Measurements from ENCODE around the gene GYPC. TPM values are rescaled to one million over a fixed set of nuclear protein-coding genes. Genes with fewer than 3 reads are reported as not detected.

Gene GYPC
- total RNA-seq, 1 experiment from 2014 or later = 32.9 TPM

GRCh38 chr2:126663184-126663963, 7.4 kb downstream of the GYPC start:
- in situ Hi-C loops (cut with HindIII; ENCODE audit: low sequenced_read_pairs) = no loop called here
- no peak for DNase-seq (ENCODE audit: low spot score)

GRCh38 chr2:126664234-126664633, 8.3 kb downstream of the GYPC start:
- in situ Hi-C loops (cut with HindIII; ENCODE audit: low sequenced_read_pairs) = no loop called here
- no peak for DNase-seq (ENCODE audit: low spot score)

GRCh38 chr2:126664639-126665038, 8.7 kb downstream of the GYPC start:
- DNase-seq (ENCODE audit: low spot score) = no peak
- in situ Hi-C loops (cut with HindIII; ENCODE audit: low sequenced_read_pairs) = no loop called here

GRCh38 chr2:126665483-126665882, 9.5 kb downstream of the GYPC start:
- in situ Hi-C loops (cut with HindIII; ENCODE audit: low sequenced_read_pairs) = no loop called here
- DNase-seq (ENCODE audit: low spot score) = no peak

- in situ Hi-C loops (cut with HindIII; ENCODE audit: low sequenced_read_pairs) = no loop called here
- DNase-seq (ENCODE audit: low spot score) = no peak
Measured at GRCh38 chr2:126668254-126668653, 12.3 kb downstream of the GYPC start.

GRCh38 chr2:126669772-126670171, 13.8 kb downstream of the GYPC start:
- in situ Hi-C loops (cut with HindIII; ENCODE audit: low sequenced_read_pairs) = no loop called here
- no peak for DNase-seq (ENCODE audit: low spot score)

GRCh38 chr2:126671488-126671887, 15.5 kb downstream of the GYPC start:
- no peak for DNase-seq (ENCODE audit: low spot score)
- in situ Hi-C loops (cut with HindIII; ENCODE audit: low sequenced_read_pairs) = no loop called here

- in situ Hi-C loops (cut with HindIII; ENCODE audit: low sequenced_read_pairs) = no loop called here
- DNase-seq (ENCODE audit: low spot score) = no peak
Measured at GRCh38 chr2:126672980-126673605, 17.1 kb downstream of the GYPC start.

- no peak for DNase-seq (ENCODE audit: low spot score)
- in situ Hi-C loops (cut with HindIII; ENCODE audit: low sequenced_read_pairs) = no loop called here
Measured at GRCh38 chr2:126674075-126674744, 18.3 kb downstream of the GYPC start.

- no peak for DNase-seq (ENCODE audit: low spot score)
- in situ Hi-C loops (cut with HindIII; ENCODE audit: low sequenced_read_pairs) = no loop called here
Measured at GRCh38 chr2:126675637-126676036, 19.7 kb downstream of the GYPC start.

- in situ Hi-C loops (cut with HindIII; ENCODE audit: low sequenced_read_pairs) = no loop called here
- DNase-seq (ENCODE audit: low spot score) = no peak
Measured at GRCh38 chr2:126676221-126677175, 20.5 kb downstream of the GYPC start.

- DNase-seq (ENCODE audit: low spot score) = no peak
- in situ Hi-C loops (cut with HindIII; ENCODE audit: low sequenced_read_pairs) = no loop called here
Measured at GRCh38 chr2:126677176-126677538, 21.2 kb downstream of the GYPC start.

GRCh38 chr2:126678269-126679065, 22.5 kb downstream of the GYPC start:
- DNase-seq (ENCODE audit: low spot score) = no peak
- in situ Hi-C loops (cut with HindIII; ENCODE audit: low sequenced_read_pairs) = no loop called here

- DNase-seq (ENCODE audit: low spot score) = no peak
- in situ Hi-C loops (cut with HindIII; ENCODE audit: low sequenced_read_pairs) = no loop called here
Measured at GRCh38 chr2:126679094-126679713, 23.2 kb downstream of the GYPC start.

- in situ Hi-C loops (cut with HindIII; ENCODE audit: low sequenced_read_pairs) = no loop called here
Measured at GRCh38 chr2:126681505-126681904, 25.5 kb downstream of the GYPC start.

GRCh38 chr2:126685629-126686028, 29.7 kb downstream of the GYPC start:
- DNase-seq (ENCODE audit: low spot score) = no peak
- in situ Hi-C loops (cut with HindIII; ENCODE audit: low sequenced_read_pairs) = no loop called here

More at GRCh38 chr2:126681505-126681904, 25.5 kb downstream of the GYPC start:
- DNase-seq (ENCODE audit: low spot score) = no peak

GRCh38 chr2:126686286-126686685, 30.3 kb downstream of the GYPC start:
- in situ Hi-C loops (cut with HindIII; ENCODE audit: low sequenced_read_pairs) = no loop called here
- DNase-seq (ENCODE audit: low spot score) = no peak

GRCh38 chr2:126686841-126687485, 31.0 kb downstream of the GYPC start:
- DNase-seq (ENCODE audit: low spot score) = no peak
- in situ Hi-C loops (cut with HindIII; ENCODE audit: low sequenced_read_pairs) = no loop called here
